Astrocyte of the spinal cord (primary cell): ENCODE measurements around the gene CAMTA2.

Source experiments
- DNase-seq: peaks from one replicate; pipeline ENCODE4 v3.0.0; 2011; ENCODE audit warnings: low read depth, low spot score
- H3K4me3 ChIP-seq: 2 replicates; pipeline ENCODE4 v1.5.1; 2011; ENCODE audit warnings: low read depth, mild to moderate bottlenecking, low read length, moderate library complexity
- CTCF ChIP-seq: IDR thresholded peaks from 2 replicates; pipeline ENCODE4 v1.5.1; 2012; ENCODE audit warnings: low read depth, mild to moderate bottlenecking, low read length, inconsistent platforms
- in situ Hi-C: cut with HindIII; loops from 2 replicates; pipeline ENCODE4 v1.10.0; 2017; ENCODE audit warnings: low sequenced_read_pairs

CAMTA2 gene

DNA sequence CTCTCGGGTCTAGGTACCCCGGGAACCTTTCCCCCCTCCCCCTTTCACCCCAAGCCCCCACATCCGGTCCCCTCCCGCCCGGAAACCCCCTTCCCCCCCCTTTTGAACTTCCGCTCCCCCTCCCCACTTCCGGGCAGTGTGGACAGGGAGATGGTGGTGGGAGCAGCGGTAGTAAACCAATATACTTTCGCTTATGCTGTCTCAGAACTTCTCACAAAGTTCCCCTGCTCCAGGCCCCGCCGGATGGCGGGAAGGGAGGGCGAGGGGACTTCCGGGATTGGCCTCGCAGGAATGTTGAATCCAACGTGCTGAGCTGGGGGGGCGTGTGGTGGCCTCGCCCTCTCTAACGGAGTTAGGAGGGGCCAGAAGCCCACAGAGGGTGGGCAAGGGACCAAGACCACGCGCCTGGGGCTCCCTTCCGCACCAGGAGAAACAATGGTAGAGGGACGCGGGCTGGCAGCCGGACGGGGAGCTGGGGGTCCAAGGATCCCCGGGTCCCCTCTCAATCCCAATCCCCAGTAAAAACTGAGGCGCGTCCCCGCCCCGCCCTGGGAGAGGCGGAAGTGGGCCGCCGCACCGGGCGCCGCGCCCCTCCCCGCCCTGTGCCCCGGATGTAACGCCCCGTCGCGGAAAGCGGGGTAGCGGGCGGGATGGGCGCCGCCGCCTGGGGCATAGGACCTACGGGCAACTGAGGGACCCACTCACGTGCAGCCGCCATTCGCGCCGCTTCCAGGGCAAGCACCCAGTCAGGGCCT, 39.9 kb downstream of the CAMTA2 start:
- no peak for TF ChIP-seq CTCF
- in situ Hi-C loops: no loop called here
- DNase-seq: peak; percentile 57
- peak overlapping the region; percentile 96 for H3K4me3 ChIP-seq

- no peak for DNase-seq
- no peak for TF ChIP-seq CTCF
- in situ Hi-C loops: no loop called here
- H3K4me3 ChIP-seq: peak overlapping the region; percentile 96
These were observed 40.5 kb downstream of the CAMTA2 start for GRCh38 chr17:4947010-4947410.

DNA sequence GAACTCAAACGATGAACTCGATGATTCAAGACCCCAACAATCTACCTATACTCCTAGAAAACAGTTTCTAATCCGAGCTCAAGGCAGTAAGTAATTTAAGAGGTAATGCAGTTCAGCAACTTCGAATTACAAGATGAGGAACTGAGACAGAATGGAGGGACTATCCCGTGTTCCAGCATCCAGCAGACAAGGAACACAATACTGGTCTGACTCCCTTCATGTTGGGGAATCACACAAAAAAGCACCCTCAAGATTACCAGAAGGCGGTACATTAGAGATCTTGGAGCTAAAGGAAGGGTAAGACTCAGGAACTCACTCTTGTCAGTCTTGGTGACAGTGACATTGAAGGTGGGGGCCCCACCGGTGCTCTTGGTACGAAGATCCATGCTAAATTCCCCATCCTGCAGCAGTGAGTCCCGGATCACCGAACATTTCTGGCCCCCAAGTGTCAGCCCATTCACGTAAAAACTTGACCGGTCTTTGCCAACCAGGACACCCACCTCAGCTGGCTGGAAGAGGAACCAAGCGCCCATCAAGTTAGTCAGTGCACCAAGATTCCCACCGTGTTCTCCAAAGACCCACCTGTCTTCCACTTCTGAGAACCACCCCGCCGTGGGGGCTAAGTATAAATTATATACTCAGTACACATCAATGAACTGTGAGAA, 41.0 kb downstream of the CAMTA2 start:
- in situ Hi-C loops: no loop called here
- no peak for TF ChIP-seq CTCF
- peak overlapping the region; percentile 96 for H3K4me3 ChIP-seq
- DNase-seq: no peak

DNA sequence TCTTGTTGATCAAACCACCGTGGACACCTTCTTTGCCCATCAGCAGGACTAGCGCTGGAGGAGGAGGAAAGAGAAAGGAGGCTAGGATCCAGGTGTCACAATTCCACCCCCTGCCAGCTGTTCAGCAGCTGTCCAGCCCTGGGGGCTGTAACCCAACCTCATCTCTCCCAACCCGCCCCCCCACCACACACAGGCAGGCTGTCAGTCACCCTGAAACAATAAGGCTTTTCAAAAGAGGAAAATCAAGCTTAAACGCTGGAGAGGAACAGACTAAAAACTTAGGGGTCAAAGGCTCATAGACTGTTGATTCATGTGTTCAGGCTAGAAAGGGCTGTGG, 41.6 kb downstream of the CAMTA2 start:
- in situ Hi-C loops: no loop called here
- DNase-seq: no peak
- no peak for TF ChIP-seq CTCF
- H3K4me3 ChIP-seq: peak overlapping the region; percentile 96

DNA sequence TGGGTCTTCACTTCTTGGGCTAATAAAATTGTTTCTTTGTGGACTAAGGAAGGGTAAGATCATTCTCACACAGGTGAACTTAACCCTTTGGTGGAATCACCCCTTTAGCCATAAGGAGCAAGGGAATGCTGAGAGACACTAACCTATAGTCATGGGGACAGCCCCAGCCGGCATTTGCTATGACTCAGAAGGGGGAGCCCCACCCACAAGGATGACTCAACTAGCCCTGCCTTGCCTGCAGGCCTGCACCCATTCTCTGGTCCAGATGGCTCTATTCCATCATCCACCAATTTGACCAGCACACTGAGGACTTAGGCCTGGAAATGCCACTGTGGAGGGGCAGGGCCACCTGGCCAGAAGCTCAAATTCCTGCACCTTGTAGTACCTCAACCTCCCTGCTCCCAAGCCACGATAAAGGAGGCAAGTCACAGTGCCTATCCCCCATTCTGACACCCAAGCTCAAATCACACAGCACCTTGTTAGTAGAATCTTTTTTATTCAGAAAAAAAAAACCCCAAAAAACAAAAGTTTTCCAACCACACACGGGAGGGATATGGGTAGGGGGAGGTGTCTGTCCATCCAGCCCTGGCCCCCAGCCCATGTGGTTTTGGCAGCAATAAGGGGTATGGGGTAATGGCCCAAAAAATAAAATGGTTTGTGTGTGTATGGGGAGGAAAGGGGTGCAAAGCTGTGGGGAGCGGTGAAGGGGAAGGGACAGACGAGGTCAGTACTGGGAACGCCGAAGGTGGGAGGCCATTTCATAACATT, 42.1 kb downstream of the CAMTA2 start:
- in situ Hi-C loops: no loop called here
- DNase-seq: peak; percentile 86
- TF ChIP-seq CTCF: no peak
- no peak overlapping the region for H3K4me3 ChIP-seq

DNA sequence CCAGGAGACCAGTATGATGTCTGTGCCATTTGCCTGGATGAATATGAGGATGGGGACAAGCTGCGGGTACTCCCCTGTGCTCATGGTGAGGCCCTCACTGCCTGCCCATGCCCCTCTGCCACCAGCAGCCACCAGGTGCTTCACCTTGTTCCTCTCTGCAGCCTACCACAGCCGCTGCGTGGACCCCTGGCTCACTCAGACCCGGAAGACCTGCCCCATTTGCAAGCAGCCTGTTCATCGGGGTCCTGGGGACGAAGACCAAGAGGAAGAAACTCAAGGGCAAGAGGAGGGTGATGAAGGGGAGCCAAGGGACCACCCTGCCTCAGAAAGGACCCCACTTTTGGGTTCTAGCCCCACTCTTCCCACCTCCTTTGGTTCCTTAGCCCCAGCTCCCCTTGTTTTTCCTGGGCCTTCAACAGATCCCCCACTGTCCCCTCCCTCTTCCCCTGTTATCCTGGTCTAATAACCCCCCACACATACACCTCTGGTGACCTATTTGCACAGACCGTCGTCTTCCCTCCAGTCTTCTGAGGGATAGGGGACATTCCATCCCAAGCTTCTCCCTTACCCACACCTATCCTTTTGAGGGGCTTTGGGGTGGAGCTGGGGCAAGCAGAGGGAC, 42.8 kb downstream of the CAMTA2 start:
- no peak overlapping the region for H3K4me3 ChIP-seq
- DNase-seq: no peak
- no peak for TF ChIP-seq CTCF
- in situ Hi-C loops: no loop called here
